ENCODE data around the gene CD37.
"Not testable (repeated sequence)": the region's sequence is repeated elsewhere in the genome, so short reads cannot be mapped to it uniquely, and the experiment has no call there.

CD37 gene

DNA sequence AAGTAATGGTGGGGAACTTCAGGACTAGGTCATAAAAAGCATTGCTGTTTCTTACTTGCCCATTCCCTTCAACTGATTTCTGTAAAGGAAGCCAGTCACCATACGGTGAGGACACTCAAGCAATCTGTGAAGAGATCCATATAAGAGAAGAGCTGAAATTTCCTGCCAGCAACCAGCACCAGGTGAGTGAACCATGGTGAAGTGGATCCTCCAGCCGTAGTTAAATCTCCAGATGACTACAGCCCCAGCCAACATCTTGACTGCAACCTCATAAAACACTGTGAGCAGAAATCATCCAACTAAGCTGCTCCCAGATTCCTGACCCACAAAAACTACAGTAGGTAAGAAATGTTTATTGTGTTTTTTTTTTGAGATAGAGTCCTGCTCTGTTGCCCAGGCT is 6.5 kb upstream of the CD37 start:
- DNase-seq (ENCODE audit: low read depth, low spot score), result no peak

DNA sequence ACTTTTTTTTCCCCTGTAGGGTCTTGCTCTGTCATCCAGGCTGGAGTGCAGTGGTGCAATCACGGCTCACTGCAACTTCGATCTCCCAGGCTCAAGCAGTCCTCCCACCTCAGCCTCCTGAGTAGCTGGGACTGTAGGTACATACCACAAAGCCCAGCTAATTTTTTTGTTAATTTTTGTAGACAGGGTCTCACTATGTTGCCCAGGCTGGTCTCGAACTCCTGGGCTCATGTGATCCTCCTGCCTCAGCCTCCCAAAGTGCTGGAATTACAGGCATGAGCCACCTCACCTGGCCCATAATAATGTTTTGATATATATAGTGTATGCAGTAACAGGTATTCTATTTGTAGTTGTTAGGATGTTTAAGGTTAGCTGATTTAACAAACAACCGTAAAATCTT is 4.0 kb upstream of the CD37 start:
- not testable (repeated sequence) for DNase-seq (ENCODE audit: low read depth, low spot score)

DNA sequence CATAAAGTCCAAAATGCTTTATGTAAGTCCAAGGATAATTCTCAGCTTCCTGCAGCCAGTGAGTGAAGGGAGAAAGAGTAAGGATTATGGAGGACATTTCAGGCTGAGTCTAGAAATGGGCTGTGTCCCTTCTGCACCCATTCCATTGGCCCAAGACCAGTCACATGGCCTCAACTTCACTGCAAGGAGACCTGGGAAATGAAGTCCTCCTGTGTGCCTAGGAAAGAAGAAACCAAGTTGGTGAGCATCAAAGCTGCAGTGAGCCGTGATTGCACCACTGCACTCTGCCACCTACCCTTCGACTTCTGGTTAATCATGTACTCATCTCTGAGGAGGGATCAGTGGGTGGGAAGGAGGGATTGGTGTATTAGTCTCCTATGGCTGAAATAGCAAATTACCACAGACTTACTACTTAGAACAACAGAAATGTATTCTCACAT is 3.6 kb upstream of the CD37 start:
- DNase-seq (ENCODE audit: low read depth, low spot score), result peak; percentile 53

DNA sequence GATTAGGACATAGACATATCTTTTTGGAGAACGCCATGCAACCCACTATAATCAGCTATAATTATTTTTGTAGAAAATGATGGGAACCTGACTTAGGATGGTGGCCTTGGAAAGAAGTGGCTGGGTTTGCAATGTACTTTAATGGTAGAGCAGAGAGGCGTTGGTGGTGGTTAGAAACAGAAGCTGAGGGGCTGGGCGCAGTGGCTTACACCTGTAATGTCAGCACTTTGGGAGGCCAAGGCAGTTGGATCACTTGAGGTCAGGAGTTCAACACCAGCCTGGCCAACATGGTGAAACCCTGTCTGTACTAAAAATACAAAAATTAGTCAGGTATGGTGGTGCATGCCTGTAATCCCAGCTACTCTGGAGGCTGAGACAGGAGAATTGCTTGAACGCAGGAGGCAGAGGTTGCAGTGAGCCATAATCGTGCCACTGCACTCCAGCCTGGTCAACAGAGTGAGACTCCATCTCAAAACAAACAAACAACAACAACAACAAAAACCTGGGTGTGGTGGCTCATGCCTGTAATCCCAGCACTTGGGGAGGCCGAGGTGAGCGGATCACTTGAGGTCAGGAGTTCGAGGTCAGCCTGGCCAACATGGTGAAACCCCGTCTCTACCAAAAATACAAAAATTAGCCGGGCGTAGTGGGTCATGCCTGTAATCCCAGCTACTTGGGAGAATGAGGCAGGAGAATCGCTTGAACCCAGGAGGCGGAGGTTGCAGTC is 2.4 kb upstream of the CD37 start:
- DNase-seq (ENCODE audit: low read depth, low spot score), result not testable (repeated sequence)

DNA sequence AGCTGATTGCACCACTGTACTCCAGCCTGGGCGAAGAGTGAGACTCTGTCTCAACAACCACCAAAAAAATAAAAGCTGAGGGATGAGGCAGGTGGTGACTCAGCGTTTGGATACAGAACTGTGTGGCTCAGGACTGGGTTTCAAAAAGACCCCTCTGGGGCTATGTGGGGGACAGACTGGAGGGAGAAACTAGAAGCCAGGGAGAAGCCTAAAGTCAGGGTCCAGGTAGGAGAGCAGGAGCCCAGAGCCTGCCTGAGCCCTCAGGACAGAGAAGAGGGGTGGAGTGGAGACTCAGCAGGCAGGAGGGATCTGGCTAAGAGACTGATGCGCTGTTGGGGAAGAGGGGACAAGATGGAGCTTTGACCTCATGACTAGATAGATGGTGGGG is 1.8 kb upstream of the CD37 start:
- DNase-seq (ENCODE audit: low read depth, low spot score), result no peak

DNA sequence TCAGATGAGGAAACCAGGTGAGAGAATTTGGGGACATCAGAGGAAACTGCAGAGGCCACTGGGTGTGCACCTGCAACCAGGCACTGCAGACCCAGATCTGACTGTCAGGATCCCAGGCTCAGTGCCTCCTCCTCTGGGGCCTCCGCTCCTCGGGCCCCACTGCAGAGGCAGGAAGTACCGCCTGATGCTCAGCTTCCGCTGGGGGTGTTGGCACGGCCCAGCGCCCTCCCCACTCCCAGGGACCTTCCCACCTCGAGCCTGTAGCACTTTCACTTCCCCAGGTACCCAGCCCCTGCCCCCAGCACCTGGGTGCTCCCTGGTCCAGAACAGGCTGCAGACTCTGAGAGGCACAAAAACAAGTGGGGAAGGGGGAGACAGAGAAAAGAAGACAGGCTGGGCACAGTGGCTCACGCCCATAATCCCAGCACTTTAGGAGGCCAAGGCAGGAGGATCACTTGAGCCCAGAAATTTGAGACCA is 1.4 kb upstream of the CD37 start:
- no peak for DNase-seq (ENCODE audit: low read depth, low spot score)

DNA sequence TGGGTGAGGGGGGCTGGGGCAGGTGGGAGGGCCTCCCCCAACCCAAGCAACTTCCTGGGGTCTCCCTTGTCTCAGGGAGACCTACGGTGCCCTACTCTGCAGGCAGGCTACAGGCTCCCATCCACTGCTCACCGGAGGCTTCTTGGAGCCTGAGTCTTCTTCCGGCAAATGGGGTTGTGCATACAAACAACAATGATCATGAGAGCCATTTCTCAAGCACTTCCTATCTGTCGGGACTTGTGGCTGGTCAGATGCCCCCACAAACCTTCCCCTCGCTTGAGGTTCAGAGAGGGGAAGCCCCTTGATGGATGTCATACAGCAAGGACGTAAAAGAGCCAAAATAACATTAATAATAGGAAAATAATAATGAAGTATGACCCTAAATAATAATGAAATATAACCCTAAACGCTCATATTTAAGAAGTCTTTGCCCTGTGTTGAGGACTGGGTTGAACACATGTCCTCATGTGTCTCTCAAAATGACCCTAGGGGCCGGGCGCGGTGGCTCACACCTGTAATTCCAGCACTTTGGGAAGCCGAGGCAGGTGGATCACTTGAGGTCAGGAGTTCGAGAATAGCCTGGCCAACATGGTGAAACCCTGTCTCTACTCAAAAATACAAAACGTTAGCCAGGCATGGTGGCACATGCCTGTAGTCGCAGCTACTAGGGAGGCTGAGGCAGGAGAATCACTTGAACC is 727 bp downstream of the CD37 start:
- no peak for DNase-seq (ENCODE audit: low read depth, low spot score)

DNA sequence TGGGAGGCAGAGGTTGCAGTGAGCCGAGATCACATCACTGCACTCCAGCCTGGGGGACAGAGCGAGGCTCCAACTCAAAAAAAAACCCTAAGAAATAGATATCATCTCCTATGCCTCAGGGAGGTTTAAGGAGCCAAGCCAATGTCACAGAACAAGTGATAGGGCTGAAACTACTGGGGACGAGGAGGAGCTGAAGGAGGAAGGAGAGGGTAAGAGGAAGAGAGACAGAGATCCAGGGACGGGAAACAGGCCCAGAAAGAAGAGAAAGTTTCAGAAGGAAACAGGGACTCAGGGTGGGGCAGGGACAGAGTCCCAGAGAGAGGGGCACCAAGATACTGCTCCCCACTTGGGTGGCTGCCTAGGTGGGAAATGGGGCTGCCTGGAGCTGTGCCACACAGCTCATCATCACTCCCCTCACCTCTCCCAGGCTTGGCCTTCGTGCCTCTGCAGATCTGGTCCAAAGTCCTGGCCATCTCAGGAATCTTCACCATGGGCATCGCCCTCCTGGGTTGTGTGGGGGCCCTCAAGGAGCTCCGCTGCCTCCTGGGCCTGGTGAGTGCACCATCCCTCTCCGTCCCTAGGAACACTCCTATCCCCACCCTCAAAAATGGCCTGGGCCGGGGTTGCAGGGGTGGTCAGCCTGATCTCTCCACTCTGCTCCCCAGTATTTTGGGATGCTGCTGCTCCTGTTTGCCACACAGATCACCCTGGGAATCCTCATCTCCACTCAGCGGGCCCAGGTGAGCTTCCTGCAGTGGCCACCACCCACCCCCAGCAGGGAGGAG is 1.5 kb downstream of the CD37 start:
- no peak for DNase-seq (ENCODE audit: low read depth, low spot score)

DNA sequence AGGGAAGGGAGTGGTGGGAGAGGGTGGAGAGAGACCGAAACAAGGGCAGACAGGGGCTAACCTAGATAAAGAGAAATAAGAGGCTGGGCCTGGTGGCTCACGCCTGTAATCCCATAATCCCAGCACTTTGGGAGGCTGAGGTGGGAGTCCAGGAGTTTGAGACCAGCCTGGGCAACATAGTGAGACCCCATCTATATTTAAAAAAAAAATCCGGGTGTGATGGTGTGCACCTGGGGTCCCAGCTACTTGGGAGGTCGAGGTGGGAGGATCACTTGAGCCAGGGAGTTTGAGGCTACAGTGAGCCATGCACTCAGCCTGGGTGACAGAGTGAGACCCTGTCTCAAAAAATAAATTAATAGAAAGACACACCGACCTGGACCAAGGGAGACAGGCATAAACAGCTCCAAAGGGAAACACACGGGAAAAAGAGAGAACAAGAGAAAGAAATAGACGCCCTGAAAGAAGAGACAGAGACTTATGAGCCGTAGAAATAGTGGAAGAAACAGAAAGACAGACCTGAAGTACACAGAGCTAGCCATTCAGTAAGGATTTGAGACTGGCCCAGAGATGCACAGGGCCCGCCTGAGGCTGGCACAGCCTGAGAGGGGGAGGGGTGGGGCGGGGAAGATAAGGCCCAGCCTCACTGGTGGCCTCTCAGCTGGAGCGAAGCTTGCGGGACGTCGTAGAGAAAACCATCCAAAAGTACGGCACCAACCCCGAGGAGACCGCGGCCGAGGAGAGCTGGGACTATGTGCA is 2.2 kb downstream of the CD37 start:
- DNase-seq (ENCODE audit: low read depth, low spot score), result no peak

DNA sequence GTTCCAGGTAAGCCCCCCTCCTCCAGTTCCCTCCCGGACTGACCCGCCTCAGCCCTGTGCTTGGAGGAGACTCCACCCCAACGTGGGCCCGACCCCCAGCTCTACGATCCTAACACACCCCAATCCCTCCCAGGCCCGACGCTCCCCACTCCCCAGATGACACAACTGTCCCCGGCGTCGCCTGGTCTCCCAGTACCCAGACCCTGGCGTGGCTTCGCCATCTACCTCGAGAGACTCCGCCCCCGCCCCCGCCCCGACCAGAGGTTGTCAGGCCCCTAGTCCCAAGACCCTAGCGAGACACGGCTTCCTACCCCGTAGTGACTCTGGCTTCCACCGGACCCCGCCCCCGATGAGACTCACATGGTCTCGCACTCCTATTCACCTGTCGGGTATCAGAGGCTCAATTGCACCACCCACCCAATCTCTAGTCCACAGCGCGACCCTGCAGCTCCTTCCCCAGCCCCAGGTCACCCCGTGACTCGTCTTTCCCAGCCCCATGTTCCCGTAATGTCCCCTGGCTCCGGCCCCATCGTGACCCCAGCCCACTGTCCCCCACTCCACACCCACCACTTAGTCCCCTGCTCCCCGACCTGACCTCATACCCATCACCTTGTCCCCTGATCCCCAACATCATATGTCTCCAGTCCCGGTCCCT is 2.9 kb downstream of the CD37 start:
- peak; percentile 42 for DNase-seq (ENCODE audit: low read depth, low spot score)

DNA sequence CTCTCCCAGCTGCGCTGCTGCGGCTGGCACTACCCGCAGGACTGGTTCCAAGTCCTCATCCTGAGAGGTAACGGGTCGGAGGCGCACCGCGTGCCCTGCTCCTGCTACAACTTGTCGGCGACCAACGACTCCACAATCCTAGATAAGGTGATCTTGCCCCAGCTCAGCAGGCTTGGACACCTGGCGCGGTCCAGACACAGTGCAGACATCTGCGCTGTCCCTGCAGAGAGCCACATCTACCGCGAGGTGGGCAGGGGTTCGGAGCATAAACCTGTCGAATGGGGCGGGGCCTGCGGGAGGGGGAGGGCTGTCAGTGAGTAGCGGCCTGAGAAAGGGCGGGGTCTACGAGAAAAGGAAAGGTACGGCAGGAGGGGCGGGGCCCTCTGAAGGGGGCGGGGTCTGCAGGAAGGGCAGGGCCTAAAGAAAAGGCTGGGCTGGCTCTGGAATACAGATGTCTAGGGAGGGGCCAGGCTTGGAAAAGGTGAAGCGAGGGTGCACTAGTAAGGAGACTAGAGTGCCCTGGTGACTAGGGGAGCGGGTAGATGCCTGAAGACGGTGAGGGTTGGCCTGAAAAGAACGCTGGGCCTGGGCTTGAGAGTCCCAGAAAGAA is 3.6 kb downstream of the CD37 start:
- DNase-seq (ENCODE audit: low read depth, low spot score), result peak; percentile 95

DNA sequence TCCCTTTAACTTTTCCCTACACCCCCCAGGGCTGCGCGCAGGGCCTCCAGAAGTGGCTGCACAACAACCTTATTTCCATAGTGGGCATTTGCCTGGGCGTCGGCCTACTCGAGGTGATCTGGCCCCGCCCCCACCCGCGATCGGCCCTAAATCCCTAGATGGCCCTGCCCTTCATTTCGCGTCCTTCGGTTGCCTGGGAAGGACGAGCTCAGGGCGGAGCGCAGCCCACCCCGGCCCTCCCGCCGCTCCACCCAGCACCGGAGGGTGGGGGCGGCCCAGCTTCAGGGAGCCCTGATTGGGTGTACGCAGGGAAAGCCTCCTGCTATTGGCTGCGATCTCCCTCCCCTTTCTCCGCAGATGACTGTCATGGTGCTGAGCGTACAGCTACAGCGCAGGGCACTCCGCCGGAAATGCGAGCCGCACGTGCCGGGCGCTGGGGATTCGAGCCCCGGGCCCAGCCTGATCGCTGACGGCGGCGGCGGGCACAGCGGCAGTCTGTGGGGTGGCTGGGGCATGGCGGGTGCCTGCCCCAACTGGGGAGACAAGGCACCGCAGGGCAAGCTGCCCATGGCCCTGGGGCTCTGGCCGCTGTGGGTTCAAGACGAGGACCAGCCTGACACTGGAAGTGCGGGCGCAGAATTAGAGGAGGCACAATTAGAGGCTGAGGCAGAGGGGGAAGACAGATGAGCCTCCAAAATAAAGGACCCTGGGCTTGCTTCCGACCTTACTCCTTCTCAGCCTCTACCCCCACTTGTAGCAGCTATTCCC is 4.3 kb downstream of the CD37 start:
- DNase-seq (ENCODE audit: low read depth, low spot score), result peak; percentile 98

DNA sequence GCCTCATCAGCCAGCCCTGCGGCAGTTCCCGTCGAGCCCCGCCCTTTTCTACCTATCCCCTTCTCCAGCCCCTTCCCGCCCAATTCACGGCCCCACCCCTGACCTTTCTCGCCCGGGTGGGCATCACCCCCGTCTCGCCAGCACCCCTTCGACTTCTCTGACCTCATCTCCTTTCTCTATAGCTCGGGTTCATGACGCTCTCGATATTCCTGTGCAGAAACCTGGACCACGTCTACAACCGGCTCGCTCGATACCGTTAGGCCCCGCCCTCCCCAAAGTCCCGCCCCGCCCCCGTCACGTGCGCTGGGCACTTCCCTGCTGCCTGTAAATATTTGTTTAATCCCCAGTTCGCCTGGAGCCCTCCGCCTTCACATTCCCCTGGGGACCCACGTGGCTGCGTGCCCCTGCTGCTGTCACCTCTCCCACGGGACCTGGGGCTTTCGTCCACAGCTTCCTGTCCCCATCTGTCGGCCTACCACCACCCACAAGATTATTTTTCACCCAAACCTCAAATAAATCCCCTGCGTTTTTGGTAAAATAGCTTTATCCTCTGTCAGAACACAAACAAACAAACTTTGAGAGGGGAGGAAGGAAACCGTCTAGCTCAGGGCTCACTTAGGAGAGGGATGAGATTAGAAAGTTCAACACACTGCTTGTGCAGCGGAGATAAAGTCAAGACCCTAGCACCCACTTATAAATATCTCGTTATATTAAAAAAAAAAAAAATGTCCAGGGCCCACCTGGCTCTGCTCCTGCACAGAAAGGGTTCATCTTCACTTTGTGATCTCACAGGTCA is 5.1 kb downstream of the CD37 start:
- peak; percentile 88 for DNase-seq (ENCODE audit: low read depth, low spot score)

DNA sequence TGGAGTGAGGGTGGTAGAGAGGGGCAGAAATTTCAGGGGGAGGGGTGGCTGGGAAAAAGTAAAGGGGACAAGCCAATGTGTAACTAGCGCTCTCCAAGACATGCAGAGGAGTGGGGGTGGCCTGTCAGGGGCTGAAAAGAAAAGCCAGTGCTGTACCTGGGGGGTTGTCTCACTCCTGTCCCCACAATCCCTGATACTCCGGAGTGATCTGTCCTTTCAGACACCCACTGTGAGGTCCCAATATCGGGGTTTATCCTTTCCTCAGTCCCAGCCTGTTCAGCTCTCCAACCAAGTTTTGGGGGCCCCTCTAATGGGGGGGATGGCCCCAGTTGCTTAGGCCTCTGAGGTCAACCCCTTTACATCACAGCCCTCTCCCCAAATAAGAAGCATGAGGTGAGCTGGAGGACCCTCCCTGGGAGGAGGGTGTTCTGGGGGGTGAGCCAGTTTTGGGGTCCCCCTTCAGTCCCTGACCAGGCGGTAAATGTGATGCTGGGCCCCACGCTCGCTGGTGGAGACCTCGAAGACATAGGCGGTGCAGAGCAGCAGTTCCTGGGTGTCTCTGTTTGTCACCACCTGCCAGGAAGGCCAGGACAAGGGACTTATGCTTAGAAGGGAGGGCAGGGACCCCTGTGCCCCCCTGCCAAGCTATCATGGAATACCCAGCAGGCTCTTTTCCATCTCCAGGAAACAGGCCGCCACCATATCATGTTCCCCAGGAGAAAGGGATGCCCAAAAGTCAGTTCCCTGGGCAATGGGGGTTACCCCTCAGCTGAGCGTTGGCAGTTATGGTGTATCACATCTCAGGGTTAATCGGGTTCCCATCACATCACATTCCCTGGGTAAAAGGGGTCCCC is 5.9 kb downstream of the CD37 start:
- DNase-seq (ENCODE audit: low read depth, low spot score), result no peak

DNA sequence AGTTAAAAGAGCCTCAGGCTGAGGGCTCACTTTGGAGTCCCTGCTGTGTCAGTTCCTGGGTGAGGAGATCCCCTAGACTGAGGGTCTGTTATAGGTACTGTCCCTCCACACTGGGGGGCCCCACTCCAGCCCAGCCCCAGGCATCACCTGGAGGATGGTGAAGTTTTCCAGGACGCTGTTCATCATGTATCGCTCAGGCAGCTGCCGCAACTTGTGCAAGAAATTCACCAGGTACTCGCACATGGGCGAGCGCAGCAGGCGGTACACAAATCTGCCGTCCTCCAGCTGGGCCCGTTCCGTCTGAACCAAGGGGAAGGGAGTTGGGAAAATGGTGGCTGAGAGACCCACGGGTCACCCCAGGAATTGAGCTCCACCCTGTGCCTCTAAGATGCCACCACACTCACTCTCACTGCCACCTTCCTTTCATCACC is 7.1 kb downstream of the CD37 start:
- no peak for DNase-seq (ENCODE audit: low read depth, low spot score)

DNA sequence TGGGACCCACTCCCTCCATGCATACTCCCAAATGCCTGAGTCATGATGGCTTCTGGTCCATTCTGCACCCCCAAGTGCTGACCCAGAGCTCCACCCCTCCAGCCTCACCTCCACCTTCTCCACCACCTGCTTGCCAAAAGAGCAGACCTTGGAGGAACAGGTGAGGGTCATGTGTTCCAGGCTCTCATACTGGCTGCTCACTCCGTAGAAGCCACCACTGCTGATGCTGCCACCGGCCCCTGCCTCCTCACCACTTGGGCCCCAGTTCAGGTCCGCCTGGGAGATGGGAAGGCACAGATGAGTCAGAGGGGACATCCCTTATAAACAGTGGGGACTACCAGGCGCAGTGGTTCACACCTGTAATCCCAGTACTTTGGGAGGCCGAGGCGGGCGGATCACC is 7.9 kb downstream of the CD37 start:
- no peak for DNase-seq (ENCODE audit: low read depth, low spot score)

DNA sequence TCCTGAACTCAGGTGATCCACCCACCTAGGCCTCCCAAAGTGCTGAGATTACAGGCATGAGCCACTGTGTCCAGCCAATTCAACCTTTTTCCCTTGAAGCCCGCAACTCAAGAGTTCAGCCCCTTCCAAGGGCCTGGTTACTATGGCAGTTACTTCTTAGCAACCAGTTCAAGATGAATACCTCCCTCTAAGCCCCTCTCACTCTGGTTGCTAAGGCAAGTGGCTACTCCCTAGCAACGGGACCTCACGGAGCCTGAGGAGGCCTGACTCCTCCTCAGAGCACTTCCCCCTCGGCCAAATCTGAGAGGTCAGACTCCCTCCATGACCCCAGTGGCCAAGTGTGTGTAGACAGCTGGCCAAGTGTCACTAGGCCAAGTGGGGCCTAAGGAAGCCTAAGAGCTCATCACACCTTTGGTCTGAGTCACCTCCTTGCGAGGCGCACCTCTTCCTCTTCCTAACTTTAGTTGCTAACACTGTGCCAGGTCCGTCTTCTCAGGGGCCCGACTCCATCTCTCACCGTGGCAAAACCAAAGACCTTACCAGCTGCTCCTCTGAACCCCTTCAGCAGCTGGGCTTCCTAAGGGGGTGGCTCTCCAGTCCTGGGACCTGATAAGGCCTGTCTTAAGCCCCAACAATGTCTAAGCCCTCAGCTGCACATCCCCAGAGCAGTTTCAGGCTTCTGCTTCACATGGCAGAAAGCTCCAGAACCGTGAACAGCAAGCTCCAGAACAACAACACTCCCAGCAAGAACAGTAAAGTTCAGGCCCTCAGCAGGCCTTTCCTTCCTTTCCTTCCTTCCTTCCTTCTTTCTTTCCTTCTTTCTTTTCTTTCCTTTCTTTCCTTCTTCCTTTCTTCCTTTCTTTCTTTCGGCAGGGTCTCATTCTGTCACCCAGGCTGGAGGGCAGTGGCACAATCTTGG is 9.6 kb downstream of the CD37 start:
- no peak for DNase-seq (ENCODE audit: low read depth, low spot score)

Measured in ELF-1 (cell line).